Testis (tissue), 2 donors: ENCODE measurements around the gene PLCL2.

ENCODE experiments used
- CTCF ChIP-seq, 3 experiments: fragments of 450-650 bp in 2 of 3; fragments of 200-600 bp in 1 of 3; sonication (generic) in 1 of 3; IDR thresholded peaks; one replicate each; pipeline ENCODE4 v1.5.1; 2016 to 2019; ENCODE audit warnings: antibody characterized with exemption in 3 of 3, mild to moderate bottlenecking in 2 of 3, moderate library complexity in 1 of 3
- POLR2A ChIP-seq: fragments of 450-650 bp; IDR thresholded peaks from one replicate; pipeline ENCODE4 v1.6.1; 2017; ENCODE audit warnings: antibody characterized with exemption, mild to moderate bottlenecking, moderate library complexity

GRCh38 chr3:16992198-16992597, 107.4 kb downstream of the PLCL2 start:
- TF ChIP-seq CTCF (IDR thresholded peaks at IDR 0.05) (no peak), POLR2A (no peak)
